H1 (cell line): ENCODE measurements around the gene AURKAIP1.
"Not testable (repeated sequence)": the region's sequence is repeated elsewhere in the genome, so short reads cannot be mapped to it uniquely, and the experiment has no call there.

Experiments used
- CEBPB ChIP-seq: IDR thresholded peaks from 2 replicates; pipeline ENCODE4 v1.6.1; 2012; ENCODE audit warnings: low read depth, low read length
- CREB1 ChIP-seq: IDR thresholded peaks from 2 replicates; pipeline ENCODE4 v1.6.1; 2012; ENCODE audit warnings: inconsistent platforms
- EZH2 ChIP-seq: fragments of 200-600 bp; sonication (generic); IDR thresholded peaks from 2 replicates; pipeline ENCODE4 v1.7.1; 2012; ENCODE audit warnings: low read depth, mild to moderate bottlenecking, moderate library complexity, low read length, inconsistent platforms; ENCODE audit not compliant: severe bottlenecking
- POLR2AphosphoS5 ChIP-seq: IDR thresholded peaks from 2 replicates; pipeline ENCODE4 v1.6.1; 2011; ENCODE audit warnings: low read depth, low read length
- RXRA ChIP-seq: IDR thresholded peaks from 2 replicates; pipeline ENCODE4 v1.6.1; 2011; ENCODE audit warnings: low read depth, mild to moderate bottlenecking, low read length, moderate library complexity; ENCODE audit not compliant: insufficient read depth
- SP1 ChIP-seq: IDR thresholded peaks from 2 replicates; pipeline ENCODE4 v1.6.1; 2011; ENCODE audit warnings: low read depth, low read length
- SRF ChIP-seq: IDR thresholded peaks from 2 replicates; pipeline ENCODE4 v1.6.1; 2011; ENCODE audit warnings: mild to moderate bottlenecking, low read depth, low read length, moderate library complexity
- YY1 ChIP-seq: IDR thresholded peaks from 2 replicates; pipeline ENCODE4 v1.6.1; 2011; ENCODE audit warnings: low read depth, mild to moderate bottlenecking, low read length
- ZNF274 ChIP-seq: IDR thresholded peaks from 2 replicates; pipeline ENCODE4 v1.7.0; 2012; ENCODE audit warnings: low read length, borderline replicate concordance; ENCODE audit errors: extremely low read depth
- TF ChIP-seq, protein P1 (sequence below), 3 experiments: IDR thresholded peaks; 1 replicate in 2 of 3; 2 replicates in 1 of 3; pipeline versions ENCODE4 v1.5.1 to v1.6.1; 2011; ENCODE audit warnings: low read length in 3 of 3, mild to moderate bottlenecking in 3 of 3, inconsistent platforms in 2 of 3, low read depth in 1 of 3, moderate library complexity in 1 of 3; ENCODE audit not compliant: insufficient read depth in 1 of 3; ENCODE audit errors: control extremely low read depth in 1 of 3

DNA sequence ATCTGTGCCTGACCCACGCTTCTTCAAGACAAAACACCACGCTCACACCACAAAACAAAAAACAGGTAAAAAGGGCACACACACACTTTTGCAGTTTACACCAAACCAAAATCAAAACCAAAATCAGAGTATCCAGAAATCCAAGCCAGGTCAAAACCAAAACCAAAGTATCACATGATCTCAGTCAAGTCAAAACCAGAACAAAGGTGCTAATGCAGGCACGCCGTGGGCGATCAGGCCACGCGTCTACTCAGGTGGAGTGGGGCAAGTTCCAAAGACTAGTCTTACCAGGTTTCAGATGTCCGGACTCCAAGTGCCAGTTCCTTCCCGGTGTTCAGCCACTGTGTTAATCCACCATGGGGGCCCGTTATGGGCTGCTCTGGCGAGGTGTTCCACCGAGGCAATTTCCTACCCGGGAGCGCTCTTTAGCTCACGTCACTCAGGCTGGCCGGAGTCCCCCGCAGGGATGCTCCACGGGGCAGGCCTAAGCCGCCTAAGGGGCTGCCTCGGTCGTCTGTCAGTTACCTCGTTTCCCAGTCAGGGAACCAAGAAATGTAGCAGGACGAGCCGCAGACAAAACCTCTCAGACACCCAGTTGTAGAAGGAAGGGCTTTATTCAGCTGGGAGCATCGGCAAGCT, 42.9 kb upstream of the AURKAIP1 start:
- TF ChIP-seq CREB1, SP1, YY1, POLR2AphosphoS5, ZNF274, CEBPB, SRF, EZH2, RXRA: not testable (repeated sequence)
- TF ChIP-seq, protein P1, sequence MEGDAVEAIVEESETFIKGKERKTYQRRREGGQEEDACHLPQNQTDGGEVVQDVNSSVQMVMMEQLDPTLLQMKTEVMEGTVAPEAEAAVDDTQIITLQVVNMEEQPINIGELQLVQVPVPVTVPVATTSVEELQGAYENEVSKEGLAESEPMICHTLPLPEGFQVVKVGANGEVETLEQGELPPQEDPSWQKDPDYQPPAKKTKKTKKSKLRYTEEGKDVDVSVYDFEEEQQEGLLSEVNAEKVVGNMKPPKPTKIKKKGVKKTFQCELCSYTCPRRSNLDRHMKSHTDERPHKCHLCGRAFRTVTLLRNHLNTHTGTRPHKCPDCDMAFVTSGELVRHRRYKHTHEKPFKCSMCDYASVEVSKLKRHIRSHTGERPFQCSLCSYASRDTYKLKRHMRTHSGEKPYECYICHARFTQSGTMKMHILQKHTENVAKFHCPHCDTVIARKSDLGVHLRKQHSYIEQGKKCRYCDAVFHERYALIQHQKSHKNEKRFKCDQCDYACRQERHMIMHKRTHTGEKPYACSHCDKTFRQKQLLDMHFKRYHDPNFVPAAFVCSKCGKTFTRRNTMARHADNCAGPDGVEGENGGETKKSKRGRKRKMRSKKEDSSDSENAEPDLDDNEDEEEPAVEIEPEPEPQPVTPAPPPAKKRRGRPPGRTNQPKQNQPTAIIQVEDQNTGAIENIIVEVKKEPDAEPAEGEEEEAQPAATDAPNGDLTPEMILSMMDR (IDR thresholded peaks at IDR 0.05; ENCODE audit: control extremely low read depth in 1 of 3, insufficient read depth in 1 of 3, low read depth in 1 of 3, low read length in 3 of 3): not testable (repeated sequence)
